Activated CD8-positive, alpha-beta T cell treated with anti-CD3 and anti-CD28 coated beads for 36 hours (primary cell): ENCODE results near the gene AGL. TPM values are rescaled to one million over a fixed set of nuclear protein-coding genes. Genes with fewer than 3 reads are reported as not detected.

Source experiments
- ATAC-seq: fragments of 200-7000 bp; cut with Tn5 transposase; one replicate; pipeline ENCODE4 v1.10.0; 2021; ENCODE audit warnings: mild to moderate bottlenecking, moderate library complexity
- CTCF ChIA-PET: fragments of 350-600 bp; sonication (Branson Sonifier 250); formaldehyde crosslinking; loops from one replicate; lab custom pipeline; 2021; ENCODE audit warnings: antibody characterized with exemption; lab: Charles Lee
- POLR2A ChIA-PET: fragments of 350-600 bp; sonication (Branson Sonifier 250); formaldehyde crosslinking; loops from one replicate; lab custom pipeline; 2021; ENCODE audit warnings: antibody characterized with exemption; lab: Charles Lee
- DNase-seq: peaks from one replicate; pipeline ENCODE4 v3.0.0-alpha.2; 2020
- H3K27ac Mint-ChIP-seq: one replicate; pipeline ENCODE4 v1.8.0; 2021; ENCODE audit warnings: mild to moderate bottlenecking, mixed read lengths
- H3K27me3 Mint-ChIP-seq: one replicate; pipeline ENCODE4 v1.8.0; 2021; ENCODE audit warnings: mixed read lengths
- H3K36me3 Mint-ChIP-seq: one replicate; pipeline ENCODE4 v1.8.0; 2021; ENCODE audit warnings: low read depth, mixed read lengths
- H3K4me1 Mint-ChIP-seq: one replicate; pipeline ENCODE4 v1.8.0; 2021; ENCODE audit warnings: low read depth, mixed read lengths
- H3K4me3 Mint-ChIP-seq: one replicate; pipeline ENCODE4 v1.8.0; 2021; ENCODE audit warnings: mild to moderate bottlenecking, moderate library complexity, mixed read lengths
- H3K9me3 Mint-ChIP-seq: one replicate; pipeline ENCODE4 v1.8.0; 2021; ENCODE audit warnings: mixed read lengths
- intact Hi-C: fragments of 100-400 bp; cut with micrococcal nuclease; formaldehyde crosslinking; loops from one replicate; pipeline ENCODE4 v1.10.0; 2022
- total RNA-seq, 2 experiments: library from RNA; stranded (reverse); gene quantifications; one replicate each; pipeline ENCODE4 v1.2.3, GENCODE V29; 2021
- TF ChIP-seq, protein P1 (sequence below): fragments of 200-600 bp; IDR thresholded peaks from one replicate; pipeline ENCODE4 v1.8.0; 2022; ENCODE audit warnings: antibody characterized with exemption, mild to moderate bottlenecking

AGL gene
- total RNA-seq, 2 experiments from 2014 or later = 14.2 to 14.5 TPM

DNA sequence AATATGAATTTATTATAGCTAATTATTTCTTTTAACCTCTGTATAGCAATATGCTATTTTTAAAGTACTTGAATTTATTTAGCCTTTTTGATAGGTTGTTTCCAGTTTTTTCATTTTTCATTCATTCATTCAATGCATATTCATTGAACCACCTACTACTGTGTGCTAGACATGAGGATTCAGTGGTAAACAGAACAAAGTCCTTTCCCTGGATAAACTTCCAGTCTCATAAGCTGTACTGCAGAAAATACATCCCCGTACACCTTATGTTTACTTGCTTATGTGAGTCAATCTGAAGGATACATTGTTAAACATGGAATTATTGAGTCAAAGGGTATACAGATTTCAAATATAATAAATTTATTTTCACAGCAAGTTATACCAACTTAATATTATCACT is 21.9 kb downstream of the AGL start:
- intact Hi-C loops = no loop called here
- ChIA-PET POLR2A (no interaction called here), CTCF (no interaction called here)
- ATAC-seq (no peak), DNase-seq (no peak)
- Mint-ChIP-seq H3K27me3 (no peaks in the 10 kb centered on the region), H3K9me3 (no peaks in the 10 kb centered on the region), H3K36me3 (peaks cover 7% of the 10 kb centered on the region), H3K4me3 (no peak overlapping the region), H3K27ac (no peak overlapping the region), H3K4me1 (no peaks in the 10 kb centered on the region)
- TF ChIP-seq, protein P1, sequence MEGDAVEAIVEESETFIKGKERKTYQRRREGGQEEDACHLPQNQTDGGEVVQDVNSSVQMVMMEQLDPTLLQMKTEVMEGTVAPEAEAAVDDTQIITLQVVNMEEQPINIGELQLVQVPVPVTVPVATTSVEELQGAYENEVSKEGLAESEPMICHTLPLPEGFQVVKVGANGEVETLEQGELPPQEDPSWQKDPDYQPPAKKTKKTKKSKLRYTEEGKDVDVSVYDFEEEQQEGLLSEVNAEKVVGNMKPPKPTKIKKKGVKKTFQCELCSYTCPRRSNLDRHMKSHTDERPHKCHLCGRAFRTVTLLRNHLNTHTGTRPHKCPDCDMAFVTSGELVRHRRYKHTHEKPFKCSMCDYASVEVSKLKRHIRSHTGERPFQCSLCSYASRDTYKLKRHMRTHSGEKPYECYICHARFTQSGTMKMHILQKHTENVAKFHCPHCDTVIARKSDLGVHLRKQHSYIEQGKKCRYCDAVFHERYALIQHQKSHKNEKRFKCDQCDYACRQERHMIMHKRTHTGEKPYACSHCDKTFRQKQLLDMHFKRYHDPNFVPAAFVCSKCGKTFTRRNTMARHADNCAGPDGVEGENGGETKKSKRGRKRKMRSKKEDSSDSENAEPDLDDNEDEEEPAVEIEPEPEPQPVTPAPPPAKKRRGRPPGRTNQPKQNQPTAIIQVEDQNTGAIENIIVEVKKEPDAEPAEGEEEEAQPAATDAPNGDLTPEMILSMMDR = no peak

- peaks cover 15% of the 10 kb centered on the region for H3K36me3 Mint-ChIP-seq
- TF ChIP-seq, protein P1 = no peak
- intact Hi-C loops = no loop called here
- ChIA-PET POLR2A (no interaction called here), CTCF (interaction anchor here (1.9 kb wide), 1 partner anchor 9 kb away, joined by 7 read pairs; no protein-coding TSS in a partner anchor)
- ATAC-seq (no peak), DNase-seq (no peak)
- no peaks in the 10 kb centered on the region for H3K9me3 Mint-ChIP-seq
- no peak overlapping the region for H3K27ac Mint-ChIP-seq
- no peaks in the 10 kb centered on the region for H3K4me1 Mint-ChIP-seq
- no peaks in the 10 kb centered on the region for H3K27me3 Mint-ChIP-seq
- no peak overlapping the region for H3K4me3 Mint-ChIP-seq
Measured at GRCh38 chr1:99877568-99877967, 27.4 kb downstream of the AGL start.

DNA sequence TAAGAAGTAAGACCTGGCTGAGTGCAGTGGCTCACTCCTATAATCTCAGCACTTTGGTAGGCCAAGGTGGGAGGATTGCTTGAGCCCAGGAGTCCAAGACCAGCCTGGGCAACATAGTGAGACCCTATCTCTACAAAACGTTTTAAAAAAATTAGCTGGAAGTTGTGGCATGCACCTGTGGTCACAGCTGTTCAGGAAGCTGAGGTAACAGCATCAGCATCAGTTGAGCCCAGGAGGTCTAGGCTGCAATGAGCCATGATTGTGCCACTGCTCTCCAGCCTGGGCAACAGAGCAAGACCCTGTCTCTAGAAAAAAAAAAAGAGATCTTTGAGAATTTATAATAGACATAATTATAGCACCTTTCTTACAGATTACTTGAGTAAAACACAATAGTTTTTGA is 36.0 kb downstream of the AGL start:
- Mint-ChIP-seq H3K9me3 (no peaks in the 10 kb centered on the region), H3K27ac (no peak overlapping the region), H3K27me3 (no peaks in the 10 kb centered on the region), H3K4me3 (no peak overlapping the region), H3K36me3 (peaks cover 28% of the 10 kb centered on the region), H3K4me1 (no peaks in the 10 kb centered on the region)
- ChIA-PET CTCF (interaction anchor here (1.5 to 1.7 kb wide), 2 partner anchors 10 to 33 kb away, joined by 3 to 7 read pairs; no protein-coding TSS in a partner anchor), POLR2A (no interaction called here)
- intact Hi-C loops = no loop called here
- ATAC-seq = no peak
- no peak for DNase-seq
- TF ChIP-seq, protein P1 = no peak

DNA sequence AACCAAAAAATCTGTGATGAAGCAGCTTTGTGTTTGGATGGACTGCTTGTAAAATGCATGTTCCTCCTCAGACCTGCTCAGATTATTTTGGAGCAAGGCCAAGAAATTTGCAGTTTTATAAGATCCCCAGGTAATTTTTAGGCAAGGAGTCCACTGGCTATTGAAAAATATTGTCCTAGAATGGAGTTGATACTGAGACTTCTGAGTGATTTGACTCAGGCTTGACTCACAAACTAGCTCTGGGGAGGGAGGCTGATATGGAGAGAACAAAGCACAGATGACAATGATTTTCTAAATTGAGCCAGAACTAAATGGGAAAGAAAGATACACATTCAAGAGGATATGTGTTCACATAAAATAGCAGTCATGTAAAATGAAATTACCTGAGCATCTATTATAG is 36.7 kb downstream of the AGL start:
- POLR2A ChIA-PET = no interaction called here

DNA sequence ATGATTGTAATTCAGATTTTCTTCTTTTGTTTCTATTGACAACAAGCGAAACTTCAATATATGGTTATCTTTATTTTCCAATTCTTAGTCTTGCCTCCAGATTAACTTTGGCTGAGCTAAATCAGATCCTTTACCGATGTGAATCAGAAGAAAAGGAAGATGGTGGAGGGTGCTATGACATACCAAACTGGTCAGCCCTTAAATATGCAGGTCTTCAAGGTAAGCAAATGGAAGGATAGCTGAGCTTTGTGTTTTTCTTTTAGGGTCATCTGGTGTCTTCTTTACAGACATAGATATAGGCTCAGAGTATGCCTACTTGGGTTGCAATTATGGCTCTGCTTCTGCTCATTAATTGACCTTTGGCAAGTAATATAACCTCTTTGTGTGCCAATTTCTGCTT is 37.7 kb downstream of the AGL start:
- Mint-ChIP-seq H3K27me3 (no peaks in the 10 kb centered on the region), H3K4me1 (no peaks in the 10 kb centered on the region), H3K36me3 (peaks cover 22% of the 10 kb centered on the region), H3K4me3 (no peak overlapping the region), H3K27ac (no peak overlapping the region), H3K9me3 (no peaks in the 10 kb centered on the region)
- POLR2A ChIA-PET = no interaction called here
- intact Hi-C loops = no loop called here
- CTCF ChIA-PET = no interaction called here
- TF ChIP-seq, protein P1 = no peak
- no peak for DNase-seq
- ATAC-seq = no peak

More for the DNA sequence above, 36.7 kb downstream of the AGL start:
- no peaks in the 10 kb centered on the region for H3K9me3 Mint-ChIP-seq
- peaks cover 24% of the 10 kb centered on the region for H3K36me3 Mint-ChIP-seq
- no peaks in the 10 kb centered on the region for H3K27me3 Mint-ChIP-seq
- no peak for DNase-seq
- no peak overlapping the region for H3K4me3 Mint-ChIP-seq
- CTCF ChIA-PET = interaction anchor here (1.5 to 1.7 kb wide), 2 partner anchors 10 to 32 kb away, joined by 3 to 7 read pairs; no protein-coding TSS in a partner anchor
- intact Hi-C loops = no loop called here
- no peaks in the 10 kb centered on the region for H3K4me1 Mint-ChIP-seq
- H3K27ac Mint-ChIP-seq = no peak overlapping the region
- no peak for ATAC-seq
- TF ChIP-seq, protein P1 = no peak
